Smooth muscle cell (in vitro differentiated cells): ENCODE results near the gene TMEM164. TPM values are rescaled to one million over a fixed set of nuclear protein-coding genes. Genes with fewer than 3 reads are reported as not detected.

Source experiments
- DNase-seq: peaks from one replicate; lab custom pipeline; 2025; ENCODE audit not compliant: unreplicated experiment; lab: John Stamatoyannopoulos, UW
- H2AFZ ChIP-seq: fragments of 200-600 bp; sonication (generic); 2 replicates; pipeline ENCODE4 v1.6.0; 2016; ENCODE audit warnings: antibody characterized with exemption, low read depth, mild to moderate bottlenecking
- H3F3A ChIP-seq: fragments of 200-600 bp; sonication (generic); 2 replicates; pipeline ENCODE4 v1.6.0; 2017; ENCODE audit warnings: antibody characterized with exemption, low read depth
- H3K27ac ChIP-seq: fragments of 200-600 bp; sonication (generic); 2 replicates; pipeline ENCODE4 v1.5.1; 2016; ENCODE audit warnings: low read depth, mild to moderate bottlenecking
- H3K27me3 ChIP-seq: fragments of 200-600 bp; sonication (generic); 2 replicates; pipeline ENCODE4 v1.6.1; 2016; ENCODE audit warnings: low read depth, mild to moderate bottlenecking
- H3K36me3 ChIP-seq: fragments of 200-600 bp; sonication (generic); 2 replicates; pipeline ENCODE4 v1.5.1; 2016; ENCODE audit warnings: low read depth
- H3K4me1 ChIP-seq: fragments of 200-600 bp; sonication (generic); 2 replicates; pipeline ENCODE4 v1.5.1; 2016; ENCODE audit warnings: low read depth
- H3K4me2 ChIP-seq: fragments of 200-600 bp; sonication (generic); 2 replicates; pipeline ENCODE4 v1.6.0; 2016; ENCODE audit warnings: mild to moderate bottlenecking
- H3K4me3 ChIP-seq: fragments of 200-600 bp; sonication (generic); 2 replicates; pipeline ENCODE4 v1.5.1; 2016; ENCODE audit warnings: mild to moderate bottlenecking
- H3K79me2 ChIP-seq: fragments of 200-600 bp; sonication (generic); 2 replicates; pipeline ENCODE4 v1.6.0; 2016; ENCODE audit warnings: low read depth, mild to moderate bottlenecking
- H3K9ac ChIP-seq: fragments of 200-600 bp; sonication (generic); 2 replicates; pipeline ENCODE4 v1.6.0; 2016; ENCODE audit warnings: low read depth
- H3K9me3 ChIP-seq: fragments of 200-600 bp; sonication (generic); replicated peaks from 2 replicates; pipeline ENCODE4 v1.5.1; 2016; ENCODE audit warnings: low read depth
- H4K20me1 ChIP-seq: fragments of 200-600 bp; sonication (generic); 2 replicates; pipeline ENCODE4 v1.6.0; 2016; ENCODE audit warnings: low read depth
- WGBS: methylation state at CpG from one replicate; pipeline ENCODE4 v1.1.7; 2016; ENCODE audit warnings: low lambda C conversion rate; 5-methylcytosine and 5-hydroxymethylcytosine counted together
- polyA plus RNA-seq: library from polyadenylated mRNA; unstranded; fragments of >200 nt; fragmentation: Nextera tagmentation; extraction: Ambion mirVana; gene quantifications from 2 replicates; pipeline ENCODE4 v1.2.1, GENCODE V29; 2016
- total RNA-seq: library from RNA; depleted of rRNA; stranded (reverse); fragments of >200 nt; gene quantifications from 2 replicates; pipeline ENCODE4 v1.2.3, GENCODE V29; 2014
- TF ChIP-seq, protein P1 (sequence below): fragments of 200-600 bp; sonication (generic); IDR thresholded peaks from 2 replicates; pipeline ENCODE4 v1.5.1; 2017; ENCODE audit warnings: borderline replicate concordance, mild to moderate bottlenecking, antibody characterized with exemption; ENCODE audit not compliant: insufficient read depth, poor library complexity, severe bottlenecking

The TMEM164 gene
- total and polyA plus RNA-seq, 2 experiments from 2014 or later = 1.5 to 8.9 TPM

DNA sequence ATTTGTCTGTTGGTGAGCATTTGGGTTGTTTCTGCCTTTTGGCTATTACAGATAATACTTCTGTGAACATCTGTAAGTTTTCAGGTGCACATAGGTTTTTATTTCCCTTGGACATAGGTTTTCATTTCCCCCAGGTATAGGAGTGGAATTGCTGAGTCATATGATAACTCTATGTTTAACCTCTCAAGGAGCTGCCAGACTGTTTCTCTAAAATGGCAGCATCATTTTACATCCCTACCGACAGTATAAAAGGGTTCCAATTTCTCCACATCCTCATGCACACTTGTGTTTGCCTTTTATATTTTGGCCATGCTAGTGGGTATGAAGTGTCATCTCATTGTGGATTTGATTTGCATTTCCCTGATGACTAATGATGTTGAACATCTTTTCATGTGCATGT lies 53.5 kb downstream of the TMEM164 start:
- no peak for DNase-seq
- no peak overlapping the region for H3K9ac ChIP-seq
- no peaks in the 10 kb centered on the region for H3F3A ChIP-seq
- no peak overlapping the region for H3K4me3 ChIP-seq
- TF ChIP-seq, protein P1, sequence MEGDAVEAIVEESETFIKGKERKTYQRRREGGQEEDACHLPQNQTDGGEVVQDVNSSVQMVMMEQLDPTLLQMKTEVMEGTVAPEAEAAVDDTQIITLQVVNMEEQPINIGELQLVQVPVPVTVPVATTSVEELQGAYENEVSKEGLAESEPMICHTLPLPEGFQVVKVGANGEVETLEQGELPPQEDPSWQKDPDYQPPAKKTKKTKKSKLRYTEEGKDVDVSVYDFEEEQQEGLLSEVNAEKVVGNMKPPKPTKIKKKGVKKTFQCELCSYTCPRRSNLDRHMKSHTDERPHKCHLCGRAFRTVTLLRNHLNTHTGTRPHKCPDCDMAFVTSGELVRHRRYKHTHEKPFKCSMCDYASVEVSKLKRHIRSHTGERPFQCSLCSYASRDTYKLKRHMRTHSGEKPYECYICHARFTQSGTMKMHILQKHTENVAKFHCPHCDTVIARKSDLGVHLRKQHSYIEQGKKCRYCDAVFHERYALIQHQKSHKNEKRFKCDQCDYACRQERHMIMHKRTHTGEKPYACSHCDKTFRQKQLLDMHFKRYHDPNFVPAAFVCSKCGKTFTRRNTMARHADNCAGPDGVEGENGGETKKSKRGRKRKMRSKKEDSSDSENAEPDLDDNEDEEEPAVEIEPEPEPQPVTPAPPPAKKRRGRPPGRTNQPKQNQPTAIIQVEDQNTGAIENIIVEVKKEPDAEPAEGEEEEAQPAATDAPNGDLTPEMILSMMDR = no peak
- H3K4me2 ChIP-seq = no peak overlapping the region
- H4K20me1 ChIP-seq = no peaks in the 10 kb centered on the region
- H3K9me3 ChIP-seq = no peaks in the 10 kb centered on the region
- no peaks in the 10 kb centered on the region for H3K79me2 ChIP-seq
- no peaks in the 10 kb centered on the region for H3K27me3 ChIP-seq
- 81% methylated on average over 1 of the region's 1 CpG for WGBS
- peaks cover 4% of the 10 kb centered on the region for H3K4me1 ChIP-seq
- no peak overlapping the region for H2AFZ ChIP-seq
- no peak overlapping the region for H3K27ac ChIP-seq
- no peaks in the 10 kb centered on the region for H3K36me3 ChIP-seq

DNA sequence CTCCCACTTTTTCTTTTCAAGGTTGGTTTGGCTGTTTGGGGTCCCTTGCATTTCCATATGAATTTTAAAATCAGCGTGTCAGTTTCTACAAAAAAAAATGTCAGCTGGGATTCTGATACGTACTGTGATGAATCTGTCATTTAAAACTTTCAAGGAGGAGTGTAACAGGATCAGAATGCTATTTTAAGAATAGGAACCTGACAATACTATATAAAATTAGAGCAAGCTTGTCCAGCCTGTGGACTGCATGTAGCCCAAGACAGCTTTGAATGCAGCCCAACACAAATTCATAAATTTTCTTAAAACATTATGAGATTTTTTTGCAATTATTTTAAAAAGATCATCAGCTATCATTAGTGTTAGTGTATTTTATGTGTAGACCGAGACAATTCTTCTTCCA lies 56.5 kb downstream of the TMEM164 start:
- Histone ChIP-seq H3K36me3 (no peaks in the 10 kb centered on the region), H3K79me2 (no peaks in the 10 kb centered on the region), H2AFZ (no peak overlapping the region), H3K27me3 (no peaks in the 10 kb centered on the region), H4K20me1 (no peaks in the 10 kb centered on the region), H3K27ac (no peak overlapping the region), H3K4me3 (no peak overlapping the region), H3K4me2 (no peak overlapping the region), H3F3A (no peaks in the 10 kb centered on the region), H3K9me3 (no peaks in the 10 kb centered on the region), H3K4me1 (no peaks in the 10 kb centered on the region), H3K9ac (no peak overlapping the region)
- DNase-seq = no peak
- TF ChIP-seq, protein P1 = no peak
- WGBS = 68% methylated on average over 3 of the region's 3 CpGs

DNA sequence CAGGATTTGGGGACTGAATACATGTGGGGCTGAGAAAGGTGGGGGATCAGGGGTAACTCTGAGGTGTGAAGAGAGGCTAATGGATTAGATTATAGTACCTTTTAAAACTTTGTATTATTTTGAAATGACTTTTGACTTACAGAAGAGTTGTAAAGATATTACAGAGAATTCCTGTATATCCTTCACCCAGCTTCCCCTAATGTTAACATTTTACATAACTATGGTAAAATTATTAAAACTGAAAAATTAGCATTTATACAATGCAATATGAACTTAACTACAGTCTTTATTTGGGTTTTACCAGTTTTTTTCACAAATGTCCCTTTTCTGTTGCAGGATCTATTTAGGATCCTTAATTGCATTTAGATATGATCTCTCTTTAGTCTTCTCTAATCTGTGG lies 57.4 kb downstream of the TMEM164 start:
- no peak overlapping the region for H2AFZ ChIP-seq
- H3K9me3 ChIP-seq = no peaks in the 10 kb centered on the region
- no peaks in the 10 kb centered on the region for H3K27me3 ChIP-seq
- H3K4me1 ChIP-seq = no peaks in the 10 kb centered on the region
- TF ChIP-seq, protein P1 = no peak
- DNase-seq = no peak
- no peak overlapping the region for H3K9ac ChIP-seq
- no peaks in the 10 kb centered on the region for H4K20me1 ChIP-seq
- H3K79me2 ChIP-seq = no peaks in the 10 kb centered on the region
- H3K4me2 ChIP-seq = no peak overlapping the region
- H3K36me3 ChIP-seq = no peaks in the 10 kb centered on the region
- H3K27ac ChIP-seq = no peak overlapping the region
- no peak overlapping the region for H3K4me3 ChIP-seq
- no peaks in the 10 kb centered on the region for H3F3A ChIP-seq

DNA sequence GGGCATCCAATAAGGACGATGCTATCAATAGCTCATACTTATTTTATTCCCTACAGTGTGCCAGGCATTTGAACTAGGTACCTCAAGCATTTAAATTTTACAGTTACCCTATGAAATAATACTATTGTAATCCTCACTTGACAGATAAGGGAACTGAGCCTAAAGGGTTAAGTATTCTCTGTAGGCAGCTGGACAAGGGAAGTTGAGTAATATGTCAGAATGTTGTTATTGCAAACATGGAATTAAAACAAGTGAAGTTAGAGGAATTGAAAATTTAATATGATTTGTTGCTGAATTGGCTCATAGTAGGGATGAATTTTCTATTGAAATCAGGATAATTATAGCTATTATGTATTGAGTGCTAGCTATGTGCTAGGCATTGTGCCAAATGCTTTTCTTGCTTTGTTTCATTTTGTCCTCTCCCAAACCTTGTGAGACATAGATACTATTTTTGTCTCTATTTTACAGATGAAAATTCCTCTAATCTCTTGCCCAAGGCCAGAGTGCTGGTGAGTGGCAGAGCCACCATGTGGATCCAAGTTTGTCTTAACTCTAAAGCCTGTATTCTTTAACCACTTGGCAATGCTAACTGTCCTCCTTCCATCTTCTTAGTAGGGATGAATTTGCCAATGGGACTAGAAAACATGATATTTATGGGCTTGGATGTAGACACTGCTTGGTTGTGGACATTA lies 58.1 kb downstream of the TMEM164 start:
- DNase-seq = no peak
- no peaks in the 10 kb centered on the region for H3K4me1 ChIP-seq
- H3F3A ChIP-seq = no peaks in the 10 kb centered on the region
- H3K4me3 ChIP-seq = no peak overlapping the region
- H3K79me2 ChIP-seq = no peaks in the 10 kb centered on the region
- no peak overlapping the region for H3K4me2 ChIP-seq
- H3K9ac ChIP-seq = no peak overlapping the region
- H3K36me3 ChIP-seq = no peaks in the 10 kb centered on the region
- H3K27me3 ChIP-seq = no peaks in the 10 kb centered on the region
- no peaks in the 10 kb centered on the region for H4K20me1 ChIP-seq
- no peak overlapping the region for H2AFZ ChIP-seq
- no peak overlapping the region for H3K27ac ChIP-seq
- TF ChIP-seq, protein P1 = no peak
- 63% methylated on average over 1 of the region's 1 CpG for WGBS
- no peaks in the 10 kb centered on the region for H3K9me3 ChIP-seq
